Measurements from ENCODE around the gene CPEB2.

DNA sequence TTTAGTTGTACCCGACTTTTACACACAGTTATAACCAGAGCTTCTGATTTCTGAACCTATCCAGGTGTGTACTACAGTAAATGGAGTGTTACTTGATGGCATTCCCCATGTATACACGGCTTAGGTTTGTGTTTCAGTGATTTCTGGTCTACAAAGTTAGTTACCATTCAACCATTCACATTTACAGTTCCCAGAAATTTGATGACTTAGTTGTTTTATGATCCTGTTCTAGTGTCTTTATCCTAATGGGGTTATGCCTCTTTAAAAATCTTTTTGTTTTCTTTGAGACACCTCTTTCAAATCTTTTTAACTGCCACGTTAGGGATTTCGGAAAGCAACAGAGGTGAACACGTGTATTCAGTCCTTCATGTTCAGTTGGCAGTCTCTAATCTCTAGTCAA lies 23.4 kb downstream of the CPEB2 start:
- TF ChIP-seq, protein P1, sequence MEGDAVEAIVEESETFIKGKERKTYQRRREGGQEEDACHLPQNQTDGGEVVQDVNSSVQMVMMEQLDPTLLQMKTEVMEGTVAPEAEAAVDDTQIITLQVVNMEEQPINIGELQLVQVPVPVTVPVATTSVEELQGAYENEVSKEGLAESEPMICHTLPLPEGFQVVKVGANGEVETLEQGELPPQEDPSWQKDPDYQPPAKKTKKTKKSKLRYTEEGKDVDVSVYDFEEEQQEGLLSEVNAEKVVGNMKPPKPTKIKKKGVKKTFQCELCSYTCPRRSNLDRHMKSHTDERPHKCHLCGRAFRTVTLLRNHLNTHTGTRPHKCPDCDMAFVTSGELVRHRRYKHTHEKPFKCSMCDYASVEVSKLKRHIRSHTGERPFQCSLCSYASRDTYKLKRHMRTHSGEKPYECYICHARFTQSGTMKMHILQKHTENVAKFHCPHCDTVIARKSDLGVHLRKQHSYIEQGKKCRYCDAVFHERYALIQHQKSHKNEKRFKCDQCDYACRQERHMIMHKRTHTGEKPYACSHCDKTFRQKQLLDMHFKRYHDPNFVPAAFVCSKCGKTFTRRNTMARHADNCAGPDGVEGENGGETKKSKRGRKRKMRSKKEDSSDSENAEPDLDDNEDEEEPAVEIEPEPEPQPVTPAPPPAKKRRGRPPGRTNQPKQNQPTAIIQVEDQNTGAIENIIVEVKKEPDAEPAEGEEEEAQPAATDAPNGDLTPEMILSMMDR (IDR thresholded peaks at IDR 0.05; ENCODE audit: insufficient read depth, low read length, poor library complexity, severe bottlenecking): no peak
- TF ChIP-seq EZH2phosphoT487 (conservative IDR thresholded peaks at IDR 0.05; ENCODE audit: low read length): no peak

Data from SU-DHL-6 (cell line).